Measurements from ENCODE around the gene IER3.

Gene IER3

DNA sequence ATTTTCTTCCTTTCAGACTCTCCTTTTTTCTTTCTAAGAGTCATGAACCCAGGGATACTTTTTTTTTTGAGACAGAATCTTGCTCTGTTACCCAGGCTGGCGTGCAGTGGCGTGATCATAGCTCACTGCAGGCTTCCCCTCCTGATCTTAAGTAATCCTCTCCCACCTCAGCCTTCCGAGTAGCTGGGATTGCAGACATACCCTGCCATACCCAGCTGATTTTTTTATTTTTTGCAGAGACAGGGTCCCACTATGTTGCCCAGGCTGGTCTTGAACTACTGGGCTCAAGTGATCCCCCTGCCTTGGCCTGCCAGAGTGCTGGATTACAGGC, 32.8 kb upstream of the IER3 start:
- in situ Hi-C loops (cut with MboI; ENCODE audit: low pct_unique_long_range_greater_than_20kb, low sequenced_read_pairs, unreplicated experiment): no loop called here

DNA sequence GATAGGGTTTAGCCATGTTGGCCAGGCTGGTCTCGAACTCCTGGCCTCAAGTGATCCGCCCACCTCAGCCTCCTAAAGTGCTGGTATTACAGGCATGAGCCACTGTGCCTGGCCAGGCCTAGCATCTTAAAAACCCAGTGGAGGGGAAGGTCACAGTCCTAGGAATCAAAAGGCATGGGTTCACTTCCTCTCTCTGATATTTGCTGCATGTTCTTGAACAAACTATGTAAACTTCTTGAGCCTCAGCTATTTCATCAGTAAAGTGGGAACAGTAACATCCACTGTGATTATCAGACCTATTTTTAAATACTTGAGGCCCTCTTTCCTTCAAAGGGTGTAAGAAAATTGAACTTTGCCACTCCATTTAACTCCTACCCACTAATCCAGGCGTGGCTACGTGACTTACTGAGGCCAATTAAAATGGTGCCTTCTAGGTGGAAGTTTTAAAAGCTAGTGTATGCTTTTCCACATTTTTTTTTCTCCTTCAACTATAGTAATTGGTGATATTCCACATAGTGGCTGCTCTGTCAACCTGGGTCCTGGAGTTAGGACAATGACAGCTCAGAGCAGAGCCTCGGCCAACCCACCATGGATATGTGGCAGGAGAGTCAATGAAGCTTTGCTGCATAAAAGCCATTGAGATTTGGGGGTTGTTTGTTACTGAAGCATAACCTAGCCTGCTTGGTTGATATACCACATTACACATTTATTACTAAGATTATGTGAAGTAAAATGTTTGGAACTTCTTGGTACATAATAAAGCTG, 32.2 kb upstream of the IER3 start:
- TF ChIP-seq, protein P1, sequence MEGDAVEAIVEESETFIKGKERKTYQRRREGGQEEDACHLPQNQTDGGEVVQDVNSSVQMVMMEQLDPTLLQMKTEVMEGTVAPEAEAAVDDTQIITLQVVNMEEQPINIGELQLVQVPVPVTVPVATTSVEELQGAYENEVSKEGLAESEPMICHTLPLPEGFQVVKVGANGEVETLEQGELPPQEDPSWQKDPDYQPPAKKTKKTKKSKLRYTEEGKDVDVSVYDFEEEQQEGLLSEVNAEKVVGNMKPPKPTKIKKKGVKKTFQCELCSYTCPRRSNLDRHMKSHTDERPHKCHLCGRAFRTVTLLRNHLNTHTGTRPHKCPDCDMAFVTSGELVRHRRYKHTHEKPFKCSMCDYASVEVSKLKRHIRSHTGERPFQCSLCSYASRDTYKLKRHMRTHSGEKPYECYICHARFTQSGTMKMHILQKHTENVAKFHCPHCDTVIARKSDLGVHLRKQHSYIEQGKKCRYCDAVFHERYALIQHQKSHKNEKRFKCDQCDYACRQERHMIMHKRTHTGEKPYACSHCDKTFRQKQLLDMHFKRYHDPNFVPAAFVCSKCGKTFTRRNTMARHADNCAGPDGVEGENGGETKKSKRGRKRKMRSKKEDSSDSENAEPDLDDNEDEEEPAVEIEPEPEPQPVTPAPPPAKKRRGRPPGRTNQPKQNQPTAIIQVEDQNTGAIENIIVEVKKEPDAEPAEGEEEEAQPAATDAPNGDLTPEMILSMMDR (IDR thresholded peaks at IDR 0.05; ENCODE audit: extremely low read depth, insufficient read depth, missing control alignments): no peak
- DNase-seq (ENCODE audit: low spot score): no peak
- in situ Hi-C loops (cut with MboI; ENCODE audit: low pct_unique_long_range_greater_than_20kb, low sequenced_read_pairs, unreplicated experiment): no loop called here

More for the DNA sequence above, 32.8 kb upstream of the IER3 start:
- TF ChIP-seq, protein P1 (IDR thresholded peaks at IDR 0.05; ENCODE audit: extremely low read depth, insufficient read depth, missing control alignments): no peak
- DNase-seq (ENCODE audit: low spot score): no peak

DNA sequence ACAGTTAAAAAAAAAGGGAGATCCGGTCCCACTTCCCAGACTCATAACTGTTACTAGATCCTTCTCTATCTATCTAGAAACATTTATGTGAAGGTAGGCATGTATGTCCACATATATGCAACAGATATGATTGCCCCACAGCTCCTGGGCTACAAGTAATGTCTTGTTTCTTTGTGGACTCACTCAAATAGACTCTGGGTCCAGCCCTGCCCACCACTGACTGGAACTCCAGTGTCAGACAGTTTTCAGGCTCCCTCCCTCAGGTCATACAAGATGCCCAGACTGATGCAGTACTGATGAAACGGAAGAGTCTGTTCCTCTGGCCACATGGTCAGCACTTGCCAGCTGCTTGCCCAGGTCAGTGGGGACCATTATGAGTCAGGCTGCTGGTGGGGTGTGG, 30.8 kb upstream of the IER3 start:
- in situ Hi-C loops (cut with MboI; ENCODE audit: low pct_unique_long_range_greater_than_20kb, low sequenced_read_pairs, unreplicated experiment): no loop called here
- TF ChIP-seq, protein P1 (IDR thresholded peaks at IDR 0.05; ENCODE audit: extremely low read depth, insufficient read depth, missing control alignments): no peak

DNA sequence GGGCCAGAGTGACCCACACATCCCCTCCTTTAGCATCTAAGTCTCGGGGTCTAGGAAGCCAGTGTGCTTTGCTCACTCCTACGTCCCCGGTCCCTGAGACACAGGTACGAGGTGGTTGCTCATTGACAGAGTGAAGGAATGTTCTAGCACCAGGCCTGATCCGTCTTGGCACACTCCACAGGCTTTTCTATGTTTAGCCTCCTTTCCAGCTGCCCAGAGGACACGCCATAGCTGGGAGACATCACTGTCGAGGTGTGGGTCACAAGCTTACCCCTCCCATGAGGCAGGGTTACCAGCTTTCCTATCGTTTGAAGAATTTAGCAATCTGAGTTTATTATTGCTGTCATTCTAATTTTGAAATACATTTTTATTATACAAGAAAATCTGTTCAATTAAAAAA, 30.4 kb upstream of the IER3 start:
- in situ Hi-C loops (cut with MboI; ENCODE audit: low pct_unique_long_range_greater_than_20kb, low sequenced_read_pairs, unreplicated experiment): no loop called here
- TF ChIP-seq, protein P1 (IDR thresholded peaks at IDR 0.05; ENCODE audit: extremely low read depth, insufficient read depth, missing control alignments): no peak

More for the DNA sequence above, 30.8 kb upstream of the IER3 start:
- DNase-seq (ENCODE audit: low spot score): no peak

DNA sequence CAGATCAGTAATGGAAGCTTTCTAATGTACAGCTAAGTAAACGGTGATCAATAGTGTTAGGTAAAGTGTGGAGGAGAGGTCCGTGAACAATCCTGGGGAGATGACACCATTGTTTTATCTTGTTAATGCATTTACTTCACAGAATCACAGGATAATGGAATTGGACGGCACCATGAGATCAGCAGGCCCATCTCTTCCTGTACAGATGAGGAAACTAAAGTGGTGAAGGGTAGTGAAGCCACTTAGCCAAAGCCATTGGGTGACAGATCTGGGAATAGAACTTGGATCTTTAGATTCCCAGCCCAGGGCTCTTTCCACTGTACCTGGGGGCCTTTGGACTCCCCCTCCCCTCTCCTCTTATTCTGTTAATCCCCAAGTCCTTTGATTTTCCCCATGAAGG, 26.2 kb upstream of the IER3 start:
- in situ Hi-C loops (cut with MboI; ENCODE audit: low pct_unique_long_range_greater_than_20kb, low sequenced_read_pairs, unreplicated experiment): no loop called here

More for the DNA sequence above, 30.4 kb upstream of the IER3 start:
- DNase-seq (ENCODE audit: low spot score): no peak

DNA sequence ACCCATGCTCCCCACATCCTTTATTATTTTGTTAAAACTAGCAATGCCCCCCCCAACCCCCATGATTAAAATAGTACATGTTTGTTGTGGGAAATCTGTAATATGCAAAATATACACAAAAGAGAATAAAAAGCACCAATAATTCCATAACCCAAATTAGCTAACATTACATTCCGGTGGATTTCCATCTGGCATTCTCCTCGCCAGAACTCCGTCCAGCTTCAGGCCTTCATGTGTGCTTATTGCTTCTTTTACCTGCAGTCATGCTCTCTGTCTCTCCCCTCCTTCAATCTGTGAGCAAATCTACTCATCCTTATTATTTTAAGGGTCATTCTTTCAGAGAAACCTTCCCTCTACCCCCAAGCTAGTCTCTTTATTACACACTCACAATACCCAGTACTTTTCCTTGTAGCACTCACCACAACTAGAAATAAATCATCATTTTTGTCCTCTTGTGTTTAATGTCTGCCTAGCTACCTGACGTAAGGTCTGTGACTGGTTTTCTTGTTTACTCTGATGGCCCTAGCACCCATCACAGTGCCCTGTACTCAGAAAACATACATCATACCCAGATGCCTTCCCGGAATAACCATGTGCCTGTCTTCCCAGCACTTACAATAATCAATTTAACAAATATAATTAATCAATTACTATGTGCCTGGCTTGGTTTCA, 25.6 kb upstream of the IER3 start:
- in situ Hi-C loops (cut with MboI; ENCODE audit: low pct_unique_long_range_greater_than_20kb, low sequenced_read_pairs, unreplicated experiment): no loop called here
- no peak for DNase-seq (ENCODE audit: low spot score)
- TF ChIP-seq, protein P1 (IDR thresholded peaks at IDR 0.05; ENCODE audit: extremely low read depth, insufficient read depth, missing control alignments): no peak

More for the DNA sequence above, 26.2 kb upstream of the IER3 start:
- DNase-seq (ENCODE audit: low spot score): no peak
- TF ChIP-seq, protein P1 (IDR thresholded peaks at IDR 0.05; ENCODE audit: extremely low read depth, insufficient read depth, missing control alignments): no peak

Measured in GM13977 (cell line).